Esophagus muscularis mucosa (tissue), 4 donors: ENCODE data around the gene LIMK1. TPM values are rescaled to one million over a fixed set of nuclear protein-coding genes. Genes with fewer than 3 reads are reported as not detected.

Experiments
- DNase-seq: peaks from one replicate; pipeline ENCODE4 v3.0.0-alpha.2; 2017; ENCODE audit errors: extremely low spot score
- H3K27ac ChIP-seq, 4 donors: fragments of 200-600 bp; sonication (generic); replicated peaks in 1 of 4; 1 replicate in 3 of 4; 2 replicates in 1 of 4; pipeline ENCODE4 v1.5.1; 2016 to 2019; ENCODE audit warnings: mild to moderate bottlenecking in 1 of 4
- H3K27me3 ChIP-seq, 4 donors: fragments of 200-600 bp; sonication (generic); one replicate each; pipeline versions ENCODE4 v1.5.1 to v1.6.0; 2016 to 2019
- H3K36me3 ChIP-seq, 4 donors: fragments of 200-600 bp; sonication (generic); one replicate each; pipeline ENCODE4 v1.5.1; 2016 to 2019
- H3K4me1 ChIP-seq, 4 donors: fragments of 200-600 bp; sonication (generic); one replicate each; pipeline ENCODE4 v1.5.1; 2016 to 2019
- H3K4me3 ChIP-seq, 4 donors: fragments of 200-600 bp; sonication (generic); 1 replicate in 2 of 4; 2 replicates in 2 of 4; pipeline ENCODE4 v1.5.1; 2016 to 2019; ENCODE audit warnings: mild to moderate bottlenecking in 4 of 4, moderate library complexity in 1 of 4
- H3K9me3 ChIP-seq, 4 donors: fragments of 200-600 bp; sonication (generic); 1 replicate in 3 of 4; 2 replicates in 1 of 4; pipeline ENCODE4 v1.5.1; 2016 to 2019
- EP300 ChIP-seq: sonication (generic); formaldehyde crosslinking; IDR thresholded peaks from one replicate; pipeline ENCODE4 v1.6.1; 2017; ENCODE audit warnings: antibody characterized with exemption
- POLR2A ChIP-seq: fragments of 450-650 bp; IDR thresholded peaks from one replicate; pipeline ENCODE4 v1.6.1; 2017; ENCODE audit warnings: antibody characterized with exemption, moderate library complexity, mild to moderate bottlenecking, low read depth
- POLR2AphosphoS5 ChIP-seq, 2 donors: sonication (generic); formaldehyde crosslinking; IDR thresholded peaks; one replicate each; pipeline ENCODE4 v1.6.1; 2017; ENCODE audit warnings: antibody characterized with exemption in 2 of 2
- WGBS: methylation state at CpG from one replicate; pipeline ENCODE4 v1.1.5; 2018; 5-methylcytosine and 5-hydroxymethylcytosine counted together
- intact Hi-C: fragments of 100-400 bp; cut with DNase I; formaldehyde crosslinking; loops from one replicate; pipeline ENCODE4 v1.15.1; 2023
- total RNA-seq, 4 donors: library from RNA; depleted of rRNA; stranded (reverse); fragments of >200 nt; gene quantifications; one replicate each; pipeline versions ENCODE4 v1.1.0 to v1.2.1, GENCODE V29; 2016
- TF ChIP-seq, protein P1 (sequence below), 3 experiments: fragments of 200-600 bp in 2 of 3; fragments of 450-650 bp in 1 of 3; sonication (generic) in 2 of 3; IDR thresholded peaks; one replicate each; pipeline ENCODE4 v1.5.1; 2017 to 2019; ENCODE audit warnings: antibody characterized with exemption in 3 of 3, mild to moderate bottlenecking in 2 of 3, moderate library complexity in 1 of 3

Gene LIMK1
- total RNA-seq, 4 donors from 2014 or later = 10.0 to 19.3 (median 11.9) TPM

DNA sequence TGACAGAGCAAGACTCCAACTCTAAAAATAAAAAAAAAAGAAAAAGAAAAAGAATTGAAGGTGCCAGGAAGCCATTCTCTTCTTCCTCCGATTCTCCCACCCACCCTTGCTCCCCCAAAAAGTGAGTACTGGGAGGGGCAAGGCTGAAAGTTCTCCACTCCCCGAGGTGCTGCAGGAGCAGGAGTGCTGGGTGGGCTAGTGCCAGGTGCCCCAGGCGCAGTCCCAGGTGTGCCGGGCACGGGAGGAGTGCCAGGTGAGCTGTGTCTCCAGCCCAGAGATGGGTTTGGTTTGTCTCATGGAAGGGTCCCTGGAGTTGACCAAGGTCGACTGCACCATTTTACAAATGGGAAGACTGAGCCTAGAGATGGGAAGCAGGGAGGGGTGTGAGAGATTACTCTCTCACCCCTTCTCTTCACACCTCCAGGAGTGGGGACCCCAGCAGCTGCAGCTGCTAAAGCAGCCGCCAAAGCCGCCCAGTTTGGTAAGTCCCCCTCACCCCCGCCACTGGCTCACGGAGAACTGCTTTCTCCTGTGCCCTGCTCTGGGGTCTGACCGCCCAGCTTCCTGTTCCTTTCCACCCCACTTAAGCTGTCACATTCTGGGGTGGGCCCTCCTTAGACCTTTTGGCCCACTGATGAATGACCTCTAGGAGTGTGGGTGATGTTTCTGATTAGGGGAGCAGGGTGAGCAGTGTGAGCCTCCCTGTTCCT, 26.2 kb upstream of the LIMK1 start:
- intact Hi-C loops = no loop called here
- Histone ChIP-seq H3K4me3 (no peak overlapping the region), H3K27me3 (no peaks in the 10 kb centered on the region), H3K9me3 (no peaks in the 10 kb centered on the region), H3K27ac (peak overlapping the region in 3 of 4 donors; percentile 3 to 26 (median 22)), H3K36me3 (peaks cover 36 to 95% (median 74%) of the 10 kb centered on the region in 4 donors), H3K4me1 (peaks cover 9 to 33% (median 31%) of the 10 kb centered on the region in 4 donors)
- 84% methylated on average over 11 of the region's 11 CpGs for WGBS
- TF ChIP-seq EP300 (no peak), POLR2AphosphoS5 (IDR thresholded peaks at IDR 0.05) (peak in 1 of 2 donors; percentile 40)
- no peak for DNase-seq

DNA sequence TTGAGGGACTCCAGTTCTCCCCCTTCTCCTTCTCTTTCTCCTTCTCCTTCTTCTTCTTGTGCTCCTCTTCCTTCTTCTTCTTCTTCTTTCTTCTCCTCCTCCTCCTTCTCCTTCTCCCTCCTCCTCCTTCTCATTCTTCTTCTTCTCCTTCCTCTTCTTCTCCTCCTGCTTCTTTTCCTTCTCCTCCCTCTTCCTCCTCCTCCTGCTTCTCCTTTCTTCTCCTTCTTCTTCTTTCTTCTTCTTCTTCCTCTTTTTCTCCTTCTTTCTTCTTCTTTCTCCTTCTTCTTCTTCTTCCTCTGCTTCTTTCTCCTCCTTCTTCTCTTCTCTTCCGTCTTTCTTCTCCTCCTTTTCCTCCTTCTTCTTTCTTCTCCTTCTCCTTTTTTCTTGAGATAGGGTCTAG, 25.6 kb upstream of the LIMK1 start:
- 81% methylated on average over 1 of the region's 1 CpG for WGBS
- Histone ChIP-seq H3K4me3 (no peak overlapping the region), H3K9me3 (no peaks in the 10 kb centered on the region), H3K27me3 (no peaks in the 10 kb centered on the region), H3K27ac (peak overlapping the region in 3 of 4 donors; percentile 3 to 26 (median 22)), H3K36me3 (peaks cover 32 to 95% (median 73%) of the 10 kb centered on the region in 4 donors), H3K4me1 (peaks cover 10 to 39% (median 35%) of the 10 kb centered on the region in 4 donors)
- DNase-seq = no peak
- TF ChIP-seq, protein P1, sequence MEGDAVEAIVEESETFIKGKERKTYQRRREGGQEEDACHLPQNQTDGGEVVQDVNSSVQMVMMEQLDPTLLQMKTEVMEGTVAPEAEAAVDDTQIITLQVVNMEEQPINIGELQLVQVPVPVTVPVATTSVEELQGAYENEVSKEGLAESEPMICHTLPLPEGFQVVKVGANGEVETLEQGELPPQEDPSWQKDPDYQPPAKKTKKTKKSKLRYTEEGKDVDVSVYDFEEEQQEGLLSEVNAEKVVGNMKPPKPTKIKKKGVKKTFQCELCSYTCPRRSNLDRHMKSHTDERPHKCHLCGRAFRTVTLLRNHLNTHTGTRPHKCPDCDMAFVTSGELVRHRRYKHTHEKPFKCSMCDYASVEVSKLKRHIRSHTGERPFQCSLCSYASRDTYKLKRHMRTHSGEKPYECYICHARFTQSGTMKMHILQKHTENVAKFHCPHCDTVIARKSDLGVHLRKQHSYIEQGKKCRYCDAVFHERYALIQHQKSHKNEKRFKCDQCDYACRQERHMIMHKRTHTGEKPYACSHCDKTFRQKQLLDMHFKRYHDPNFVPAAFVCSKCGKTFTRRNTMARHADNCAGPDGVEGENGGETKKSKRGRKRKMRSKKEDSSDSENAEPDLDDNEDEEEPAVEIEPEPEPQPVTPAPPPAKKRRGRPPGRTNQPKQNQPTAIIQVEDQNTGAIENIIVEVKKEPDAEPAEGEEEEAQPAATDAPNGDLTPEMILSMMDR (IDR thresholded peaks at IDR 0.05) = no peak
- no peak for TF ChIP-seq POLR2A
- no peak for TF ChIP-seq POLR2AphosphoS5 (IDR thresholded peaks at IDR 0.05)
- no peak for TF ChIP-seq EP300
- intact Hi-C loops = no loop called here

DNA sequence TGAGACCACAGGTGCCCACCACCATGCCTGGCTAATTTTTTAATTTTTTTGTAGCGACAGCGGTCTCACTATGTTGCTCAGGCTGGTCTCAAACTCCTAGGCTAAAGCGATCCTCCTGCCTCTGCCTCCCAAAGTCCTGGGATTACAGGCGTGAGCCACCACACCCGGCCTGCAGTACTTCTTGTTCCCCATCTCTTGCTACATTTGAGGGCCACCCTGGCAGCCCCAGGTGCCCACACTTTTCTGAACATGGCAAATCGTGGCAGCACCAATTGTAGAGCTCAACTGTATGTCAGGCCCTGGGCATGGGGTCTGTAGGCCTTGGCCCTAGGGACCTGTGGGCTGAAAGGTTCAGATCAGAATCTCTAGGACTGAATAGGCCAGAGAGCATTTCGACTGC, 25.1 kb upstream of the LIMK1 start:
- 92% methylated on average over 6 of the region's 7 CpGs for WGBS
- intact Hi-C loops = no loop called here
- Histone ChIP-seq H3K27me3 (no peaks in the 10 kb centered on the region), H3K4me3 (no peak overlapping the region), H3K27ac (peak overlapping the region in 1 of 4 donors; percentile 92), H3K4me1 (peaks cover 10 to 39% (median 35%) of the 10 kb centered on the region in 4 donors), H3K36me3 (peaks cover 28 to 95% (median 73%) of the 10 kb centered on the region in 4 donors), H3K9me3 (no peaks in the 10 kb centered on the region)
- DNase-seq = no peak
- TF ChIP-seq POLR2AphosphoS5 (IDR thresholded peaks at IDR 0.05) = peak in 1 of 2 donors; percentile 37
- no peak for TF ChIP-seq POLR2A

DNA sequence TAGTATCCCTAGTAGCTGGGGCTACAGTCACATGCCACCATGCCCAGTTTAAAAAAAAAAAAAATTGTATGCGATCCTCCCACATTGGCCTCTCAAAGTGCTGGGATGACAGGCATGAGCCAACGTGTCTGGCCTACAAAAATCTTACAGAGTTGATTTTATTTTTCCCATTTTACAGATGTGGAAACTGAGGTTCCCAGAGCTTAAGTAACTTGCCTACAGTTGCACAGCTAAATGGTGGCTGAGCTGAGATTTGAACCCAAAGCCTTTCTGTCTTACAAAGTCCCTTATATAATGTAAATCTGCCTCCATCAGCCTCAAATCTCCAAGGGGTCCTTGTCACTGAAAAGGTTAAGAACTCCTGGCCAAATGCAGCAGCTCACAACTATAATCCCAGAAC, 24.6 kb upstream of the LIMK1 start:
- TF ChIP-seq, protein P1 (IDR thresholded peaks at IDR 0.05) = no peak
- no peak for TF ChIP-seq POLR2AphosphoS5 (IDR thresholded peaks at IDR 0.05)
- TF ChIP-seq EP300 = no peak
- TF ChIP-seq POLR2A = no peak
- Histone ChIP-seq H3K4me1 (peaks cover 10 to 39% (median 35%) of the 10 kb centered on the region in 4 donors), H3K27ac (peak overlapping the region in 2 of 4 donors; percentile 90 to 92), H3K27me3 (no peaks in the 10 kb centered on the region), H3K36me3 (peaks cover 22 to 95% (median 74%) of the 10 kb centered on the region in 4 donors), H3K9me3 (no peaks in the 10 kb centered on the region), H3K4me3 (no peak overlapping the region)
- 74% methylated on average over 2 of the region's 2 CpGs for WGBS
- DNase-seq = no peak
- intact Hi-C loops = no loop called here

DNA sequence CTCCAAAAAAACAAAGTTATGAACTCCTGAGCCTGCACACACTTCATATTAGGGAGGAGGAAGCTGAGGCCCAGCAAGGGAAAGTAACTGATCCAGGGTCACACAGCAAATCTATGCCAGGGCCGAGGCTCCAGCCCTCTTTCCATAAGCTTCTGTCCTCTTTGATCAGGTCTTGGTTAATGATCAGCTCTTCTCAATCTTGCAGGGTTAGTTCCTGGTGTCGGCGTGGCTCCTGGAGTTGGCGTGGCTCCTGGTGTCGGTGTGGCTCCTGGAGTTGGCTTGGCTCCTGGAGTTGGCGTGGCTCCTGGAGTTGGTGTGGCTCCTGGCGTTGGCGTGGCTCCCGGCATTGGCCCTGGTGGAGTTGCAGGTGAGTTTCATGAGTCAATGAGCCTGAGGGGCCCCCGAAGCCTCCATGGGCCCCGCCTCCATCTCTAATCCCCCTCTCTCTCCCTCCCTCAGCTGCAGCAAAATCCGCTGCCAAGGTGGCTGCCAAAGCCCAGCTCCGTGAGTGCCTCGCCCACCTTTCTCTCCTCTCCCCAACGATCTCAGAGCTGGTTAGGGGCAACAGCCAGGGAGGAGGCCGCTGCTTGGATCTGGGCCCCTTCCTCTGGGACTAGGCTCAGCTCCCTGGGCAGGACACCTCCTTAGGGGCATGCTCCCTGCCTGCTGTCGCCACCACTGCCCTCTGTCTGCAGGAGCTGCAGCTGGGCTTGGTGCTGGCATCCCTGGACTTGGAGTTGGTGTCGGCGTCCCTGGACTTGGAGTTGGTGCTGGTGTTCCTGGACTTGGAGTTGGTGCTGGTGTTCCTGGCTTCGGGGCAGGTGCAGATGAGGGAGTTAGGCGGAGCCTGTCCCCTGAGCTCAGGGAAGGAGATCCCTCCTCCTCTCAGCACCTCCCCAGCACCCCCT, 23.7 kb upstream of the LIMK1 start:
- no peak overlapping the region for H3K4me3 ChIP-seq
- TF ChIP-seq, protein P1 (IDR thresholded peaks at IDR 0.05) = no peak
- TF ChIP-seq POLR2A (no peak), EP300 (no peak), POLR2AphosphoS5 (IDR thresholded peaks at IDR 0.05) (peak in 1 of 2 donors; percentile 29)
- H3K27ac ChIP-seq = peak overlapping the region; percentile 81 to 92 (median 88)
- H3K27me3 ChIP-seq = no peaks in the 10 kb centered on the region
- H3K9me3 ChIP-seq = no peaks in the 10 kb centered on the region
- H3K36me3 ChIP-seq = peaks cover 20 to 95% (median 69%) of the 10 kb centered on the region in 4 donors
- WGBS = 64% methylated on average over 17 of the region's 21 CpGs
- intact Hi-C loops = loop anchor here (5.0 kb wide), 1 partner anchor 117 kb away; no protein-coding TSS in a partner anchor
- DNase-seq = no peak
- H3K4me1 ChIP-seq = peaks cover 10 to 39% (median 35%) of the 10 kb centered on the region in 4 donors
